Duodenal mucosa (tissue), 2 donors: Measurements from ENCODE around the gene SLC25A11.

ENCODE experiments used
- H3K27ac ChIP-seq: one replicate; pipeline ENCODE4 v1.7.0; 2013; ENCODE audit warnings: low read depth, low read length
- H3K27me3 ChIP-seq, 2 donors: one replicate each; pipeline ENCODE4 v1.7.0; 2013; ENCODE audit warnings: low read length in 2 of 2, control low read depth in 1 of 2; ENCODE audit not compliant: insufficient read depth in 2 of 2, control insufficient read depth in 1 of 2
- H3K36me3 ChIP-seq, 2 donors: one replicate each; pipeline ENCODE4 v1.7.0; 2013; ENCODE audit warnings: low read length in 2 of 2, control low read depth in 1 of 2; ENCODE audit not compliant: insufficient read depth in 2 of 2, control insufficient read depth in 1 of 2
- H3K4me1 ChIP-seq, 2 donors: one replicate each; pipeline ENCODE4 v1.7.0; 2013; ENCODE audit warnings: low read length in 2 of 2, control low read depth in 1 of 2; ENCODE audit not compliant: insufficient read depth in 2 of 2, control insufficient read depth in 1 of 2
- H3K4me3 ChIP-seq, 2 donors: one replicate each; pipeline ENCODE4 v1.7.0; 2013; ENCODE audit warnings: low read length in 2 of 2, low read depth in 1 of 2
- H3K9ac ChIP-seq, 2 donors: one replicate each; pipeline ENCODE4 v1.7.0; 2013; ENCODE audit warnings: low read length in 2 of 2, low read depth in 1 of 2
- H3K9me3 ChIP-seq, 2 donors: one replicate each; pipeline ENCODE4 v1.7.0; 2013; ENCODE audit warnings: low read length in 2 of 2, control low read depth in 1 of 2; ENCODE audit not compliant: control insufficient read depth in 1 of 2

Gene SLC25A11

GRCh38 chr17:4896332-4897197 lies 43.3 kb downstream of the SLC25A11 start:
- peaks cover 5 to 24% of the 10 kb centered on the region in 2 donors for H3K4me1 ChIP-seq
- H3K4me3 ChIP-seq, result no peak overlapping the region
- H3K27ac ChIP-seq, result no peak overlapping the region
- H3K9ac ChIP-seq, result no peak overlapping the region
- H3K27me3 ChIP-seq, result peaks cover 10 to 13% of the 10 kb centered on the region in 2 donors
- no peaks in the 10 kb centered on the region for H3K9me3 ChIP-seq
- peaks cover 47 to 53% of the 10 kb centered on the region in 2 donors for H3K36me3 ChIP-seq

- Histone ChIP-seq H3K4me3 (no peak overlapping the region), H3K9ac (no peak overlapping the region), H3K4me1 (peaks cover 5 to 21% of the 10 kb centered on the region in 2 donors), H3K36me3 (peaks cover 55 to 61% of the 10 kb centered on the region in 2 donors), H3K9me3 (no peaks in the 10 kb centered on the region), H3K27ac (no peak overlapping the region), H3K27me3 (peaks cover 10% of the 10 kb centered on the region in 2 donors)
Measured at GRCh38 chr17:4895657-4896331, 44.1 kb downstream of the SLC25A11 start.

- Histone ChIP-seq H3K9ac (no peak overlapping the region), H3K36me3 (peaks cover 62 to 68% of the 10 kb centered on the region in 2 donors), H3K27ac (no peak overlapping the region)
Measured at GRCh38 chr17:4895121-4895520, 44.7 kb downstream of the SLC25A11 start.

GRCh38 chr17:4893721-4894560 lies 45.9 kb downstream of the SLC25A11 start:
- Histone ChIP-seq H3K27ac (no peak overlapping the region), H3K36me3 (peaks cover 62 to 71% of the 10 kb centered on the region in 2 donors), H3K9ac (no peak overlapping the region), H3K4me3 (no peak overlapping the region), H3K4me1 (peaks cover 0 to 6% of the 10 kb centered on the region in 2 donors), H3K9me3 (no peaks in the 10 kb centered on the region), H3K27me3 (no peaks in the 10 kb centered on the region)

More at GRCh38 chr17:4895121-4895520, 44.7 kb downstream of the SLC25A11 start:
- peaks cover 5 to 14% of the 10 kb centered on the region in 2 donors for H3K4me1 ChIP-seq
- no peaks in the 10 kb centered on the region for H3K9me3 ChIP-seq
- peaks cover 6 to 7% of the 10 kb centered on the region in 2 donors for H3K27me3 ChIP-seq
- no peak overlapping the region for H3K4me3 ChIP-seq

GRCh38 chr17:4893272-4893671 lies 46.6 kb downstream of the SLC25A11 start:
- Histone ChIP-seq H3K36me3 (peaks cover 62 to 73% of the 10 kb centered on the region in 2 donors), H3K4me3 (no peak overlapping the region), H3K4me1 (no peaks in the 10 kb centered on the region), H3K9me3 (no peaks in the 10 kb centered on the region), H3K27ac (no peak overlapping the region), H3K9ac (no peak overlapping the region), H3K27me3 (no peaks in the 10 kb centered on the region)

GRCh38 chr17:4892499-4893221 lies 47.2 kb downstream of the SLC25A11 start:
- H3K27me3 ChIP-seq, result no peaks in the 10 kb centered on the region
- no peaks in the 10 kb centered on the region for H3K9me3 ChIP-seq
- H3K36me3 ChIP-seq, result peaks cover 64 to 77% of the 10 kb centered on the region in 2 donors
- H3K4me1 ChIP-seq, result no peaks in the 10 kb centered on the region
- no peak overlapping the region for H3K4me3 ChIP-seq
- H3K9ac ChIP-seq, result no peak overlapping the region
- no peak overlapping the region for H3K27ac ChIP-seq

- peaks cover 68 to 82% of the 10 kb centered on the region in 2 donors for H3K36me3 ChIP-seq
- no peaks in the 10 kb centered on the region for H3K27me3 ChIP-seq
- no peaks in the 10 kb centered on the region for H3K9me3 ChIP-seq
- no peak overlapping the region for H3K9ac ChIP-seq
- H3K27ac ChIP-seq, result no peak overlapping the region
- no peak overlapping the region for H3K4me3 ChIP-seq
- H3K4me1 ChIP-seq, result no peaks in the 10 kb centered on the region
Measured at GRCh38 chr17:4891411-4892410, 48.1 kb downstream of the SLC25A11 start.

- peaks cover 56 to 70% of the 10 kb centered on the region in 2 donors for H3K36me3 ChIP-seq
Measured at GRCh38 chr17:4887581-4887980, 52.3 kb downstream of the SLC25A11 start.

More at GRCh38 chr17:4887581-4887980, 52.3 kb downstream of the SLC25A11 start:
- Histone ChIP-seq H3K27ac (no peak overlapping the region), H3K9ac (no peak overlapping the region), H3K4me1 (no peaks in the 10 kb centered on the region), H3K4me3 (no peak overlapping the region), H3K9me3 (no peaks in the 10 kb centered on the region), H3K27me3 (no peaks in the 10 kb centered on the region)
